NCI-H2107 (cell line): ENCODE data around the gene SP4.
"Not testable (repeated sequence)": the region's sequence is repeated elsewhere in the genome, so short reads cannot be mapped to it uniquely, and the experiment has no call there.

Experiments used
- DNase-seq: peaks from one replicate; lab custom pipeline; 2025; lab: John Stamatoyannopoulos, UW

Gene SP4

GRCh38 chr7:21526007-21526406 lies 98.1 kb downstream of the SP4 start:
- no peak for DNase-seq

GRCh38 chr7:21526448-21526847 lies 98.6 kb downstream of the SP4 start:
- no peak for DNase-seq

- DNase-seq, result not testable (repeated sequence)
These were observed 104.6 kb downstream of the SP4 start for GRCh38 chr7:21532485-21532884.

- not testable (repeated sequence) for DNase-seq
These were observed 105.8 kb downstream of the SP4 start for GRCh38 chr7:21533646-21534045.

- DNase-seq, result not testable (repeated sequence)
These were observed 108.7 kb downstream of the SP4 start for GRCh38 chr7:21536445-21537118.

- DNase-seq, result no peak
These were observed 111.1 kb downstream of the SP4 start for GRCh38 chr7:21538936-21539495.

GRCh38 chr7:21542891-21543527 lies 115.1 kb downstream of the SP4 start, which contains the start of gene DNAH11:
Gene DNAH11 (plus strand): TSS chr7:21543039. CDS start chr7:21543246, 207 bp downstream.
- DNase-seq, result no peak

GRCh38 chr7:21543528-21544302 lies 115.8 kb downstream of the SP4 start:
- DNase-seq, result no peak

GRCh38 chr7:21544303-21544656 lies 116.4 kb downstream of the SP4 start:
- DNase-seq, result no peak

- DNase-seq, result no peak
These were observed 116.8 kb downstream of the SP4 start for GRCh38 chr7:21544715-21545114.

GRCh38 chr7:21547501-21547900 lies 119.6 kb downstream of the SP4 start:
- no peak for DNase-seq

GRCh38 chr7:21548491-21548890 lies 120.6 kb downstream of the SP4 start:
- DNase-seq, result no peak

- no peak for DNase-seq
These were observed 122.2 kb downstream of the SP4 start for GRCh38 chr7:21550076-21550475.

- no peak for DNase-seq
These were observed 123.1 kb downstream of the SP4 start for GRCh38 chr7:21550821-21551531.

- DNase-seq, result no peak
These were observed 134.5 kb downstream of the SP4 start for GRCh38 chr7:21562385-21562784.
